ENCODE data around the gene FAM72C.
"Not testable (repeated sequence)": the region's sequence is repeated elsewhere in the genome, so short reads cannot be mapped to it uniquely, and the experiment has no call there.

The FAM72C gene

GRCh38 chr1:143971924-143972700 lies at the start of gene FAM72C:
TSS of gene FAM72C (minus strand) at chr1:143971986. CDS start at chr1:143971141, 845 bp downstream.
- H3K4me3 ChIP-seq (ENCODE audit: control insufficient read depth, low read depth, low read length); DNase-seq (ENCODE audit: low read depth): not testable (repeated sequence)

- not testable (repeated sequence) for DNase-seq (ENCODE audit: low read depth); H3K4me3 ChIP-seq (ENCODE audit: control insufficient read depth, low read depth, low read length)
These were observed 48.4 kb upstream of the FAM72C start for GRCh38 chr1:144020001-144020738.

GRCh38 chr1:144019101-144019500 lies 47.3 kb upstream of the FAM72C start:
- not testable (repeated sequence) for DNase-seq (ENCODE audit: low read depth); H3K4me3 ChIP-seq (ENCODE audit: control insufficient read depth, low read depth, low read length)

- not testable (repeated sequence) for DNase-seq (ENCODE audit: low read depth); H3K4me3 ChIP-seq (ENCODE audit: control insufficient read depth, low read depth, low read length)
These were observed 43.6 kb upstream of the FAM72C start for GRCh38 chr1:144015180-144015966.

GRCh38 chr1:144014528-144014927 lies 42.7 kb upstream of the FAM72C start:
- H3K4me3 ChIP-seq (ENCODE audit: control insufficient read depth, low read depth, low read length); DNase-seq (ENCODE audit: low read depth): not testable (repeated sequence)

GRCh38 chr1:144014121-144014520 lies 42.3 kb upstream of the FAM72C start:
- DNase-seq (ENCODE audit: low read depth); H3K4me3 ChIP-seq (ENCODE audit: control insufficient read depth, low read depth, low read length): not testable (repeated sequence)

- not testable (repeated sequence) for H3K4me3 ChIP-seq (ENCODE audit: control insufficient read depth, low read depth, low read length); DNase-seq (ENCODE audit: low read depth)
These were observed 40.5 kb upstream of the FAM72C start for GRCh38 chr1:144012168-144012733.

- H3K4me3 ChIP-seq (ENCODE audit: control insufficient read depth, low read depth, low read length); DNase-seq (ENCODE audit: low read depth): not testable (repeated sequence)
These were observed 37.6 kb upstream of the FAM72C start for GRCh38 chr1:144009410-144009809.

GRCh38 chr1:144004259-144004658 lies 32.5 kb upstream of the FAM72C start:
- DNase-seq (ENCODE audit: low read depth); H3K4me3 ChIP-seq (ENCODE audit: control insufficient read depth, low read depth, low read length): not testable (repeated sequence)

- H3K4me3 ChIP-seq (ENCODE audit: control insufficient read depth, low read depth, low read length); DNase-seq (ENCODE audit: low read depth): not testable (repeated sequence)
These were observed 31.7 kb upstream of the FAM72C start for GRCh38 chr1:144003306-144004029.

GRCh38 chr1:144002141-144002881 lies 30.5 kb upstream of the FAM72C start:
- not testable (repeated sequence) for DNase-seq (ENCODE audit: low read depth); H3K4me3 ChIP-seq (ENCODE audit: control insufficient read depth, low read depth, low read length)

- not testable (repeated sequence) for DNase-seq (ENCODE audit: low read depth); H3K4me3 ChIP-seq (ENCODE audit: control insufficient read depth, low read depth, low read length)
These were observed 29.3 kb upstream of the FAM72C start for GRCh38 chr1:144001077-144001476.

- not testable (repeated sequence) for H3K4me3 ChIP-seq (ENCODE audit: control insufficient read depth, low read depth, low read length); DNase-seq (ENCODE audit: low read depth)
These were observed 24.2 kb upstream of the FAM72C start for GRCh38 chr1:143996020-143996419.

- not testable (repeated sequence) for DNase-seq (ENCODE audit: low read depth); H3K4me3 ChIP-seq (ENCODE audit: control insufficient read depth, low read depth, low read length)
These were observed 21.6 kb upstream of the FAM72C start for GRCh38 chr1:143993301-143993907.

- not testable (repeated sequence) for DNase-seq (ENCODE audit: low read depth); H3K4me3 ChIP-seq (ENCODE audit: control insufficient read depth, low read depth, low read length)
These were observed 18.9 kb upstream of the FAM72C start for GRCh38 chr1:143990699-143991098.

- not testable (repeated sequence) for DNase-seq (ENCODE audit: low read depth); H3K4me3 ChIP-seq (ENCODE audit: control insufficient read depth, low read depth, low read length)
These were observed 17.9 kb upstream of the FAM72C start for GRCh38 chr1:143989719-143990118.

- DNase-seq (ENCODE audit: low read depth); H3K4me3 ChIP-seq (ENCODE audit: control insufficient read depth, low read depth, low read length): not testable (repeated sequence)
These were observed 17.6 kb upstream of the FAM72C start for GRCh38 chr1:143989427-143989712.
